Gastroesophageal sphincter (tissue), 4 donors: ENCODE data around the gene UPK1B. TPM values are rescaled to one million over a fixed set of nuclear protein-coding genes. Genes with fewer than 3 reads are reported as not detected.

ENCODE experiments used
- ATAC-seq: fragments of 150-250 bp; one replicate; pipeline ENCODE4 v1.9.1; 2016; ENCODE audit warnings: mild to moderate bottlenecking, moderate library complexity
- H3K27ac ChIP-seq, 4 donors: fragments of 200-600 bp; sonication (generic) in 3 of 4; 1 replicate in 3 of 4; 2 replicates in 1 of 4; pipeline ENCODE4 v1.5.1; 2016 to 2019
- H3K27me3 ChIP-seq: fragments of 200-600 bp; sonication (generic); one replicate; pipeline ENCODE4 v1.5.1; 2019
- H3K36me3 ChIP-seq, 2 donors: fragments of 200-600 bp; sonication (generic); one replicate each; pipeline ENCODE4 v1.5.1; 2019; ENCODE audit warnings: control low read depth in 1 of 2
- H3K4me1 ChIP-seq, 3 donors: fragments of 200-600 bp; sonication (generic); 1 replicate in 2 of 3; 2 replicates in 1 of 3; pipeline ENCODE4 v1.5.1; 2016 to 2019; ENCODE audit warnings: control low read depth in 2 of 3
- H3K4me3 ChIP-seq, 2 donors: fragments of 200-600 bp; sonication (generic); one replicate each; pipeline ENCODE4 v1.5.1; 2019; ENCODE audit warnings: mild to moderate bottlenecking in 1 of 2, moderate library complexity in 1 of 2
- H3K9me3 ChIP-seq, 3 donors: fragments of 200-600 bp; sonication (generic); one replicate each; pipeline ENCODE4 v1.5.1; 2017 to 2019; ENCODE audit warnings: control low read depth in 2 of 3
- EP300 ChIP-seq: sonication (generic); formaldehyde crosslinking; IDR thresholded peaks from one replicate; pipeline ENCODE4 v1.6.1; 2017; ENCODE audit warnings: antibody characterized with exemption, mild to moderate bottlenecking
- POLR2A ChIP-seq, 2 donors: fragments of 450-650 bp; IDR thresholded peaks; one replicate each; pipeline ENCODE4 v1.6.1; 2017; ENCODE audit warnings: antibody characterized with exemption in 2 of 2, mild to moderate bottlenecking in 2 of 2, moderate library complexity in 1 of 2
- POLR2AphosphoS5 ChIP-seq: sonication (generic); formaldehyde crosslinking; IDR thresholded peaks from one replicate; pipeline ENCODE4 v1.6.1; 2017; ENCODE audit warnings: antibody characterized with exemption
- WGBS, 2 donors: methylation state at CpG; one replicate each; pipeline ENCODE4 v1.1.5; 2018; ENCODE audit warnings: low coverage in 1 of 2; 5-methylcytosine and 5-hydroxymethylcytosine counted together
- total RNA-seq, 4 donors: library from RNA; depleted of rRNA; stranded (reverse); fragments of >200 nt; gene quantifications; one replicate each; pipeline ENCODE4 v1.1.0, GENCODE V29; 2016
- TF ChIP-seq, protein P1 (sequence below), 4 experiments: fragments of 200-600 bp in 2 of 4; fragments of 450-650 bp in 2 of 4; sonication (generic) in 1 of 4; IDR thresholded peaks; one replicate each; pipeline ENCODE4 v1.5.1; 2017 to 2019; ENCODE audit warnings: antibody characterized with exemption in 4 of 4, mild to moderate bottlenecking in 2 of 4, moderate library complexity in 2 of 4

UPK1B gene
- total RNA-seq, 4 donors from 2014 or later = 0.15 TPM; not detected in 3

DNA sequence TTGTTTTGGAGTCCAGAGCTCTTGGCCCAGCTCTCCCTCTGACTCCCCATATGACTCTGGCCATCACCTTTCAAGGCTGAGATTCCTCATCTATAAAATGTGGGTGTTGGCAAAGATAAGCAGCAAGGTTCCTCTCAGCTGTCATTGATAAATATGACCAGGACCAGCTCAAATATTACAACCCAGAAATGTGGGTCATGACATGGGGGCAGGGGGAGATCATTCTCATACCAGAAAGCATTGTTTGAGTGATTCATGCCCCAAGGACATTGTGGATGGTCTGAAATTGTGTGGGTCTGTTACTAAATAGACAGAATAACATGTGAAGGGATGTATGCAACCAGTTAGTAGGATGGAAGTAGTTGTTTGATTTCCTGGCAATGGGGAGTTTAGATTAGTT, 13.9 kb downstream of the UPK1B start:
- H3K36me3 ChIP-seq = no peaks in the 10 kb centered on the region
- no peaks in the 10 kb centered on the region for H3K27me3 ChIP-seq
- ATAC-seq = no peak
- H3K27ac ChIP-seq = no peak overlapping the region
- TF ChIP-seq EP300 = no peak
- no peak for TF ChIP-seq POLR2AphosphoS5
- TF ChIP-seq, protein P1, sequence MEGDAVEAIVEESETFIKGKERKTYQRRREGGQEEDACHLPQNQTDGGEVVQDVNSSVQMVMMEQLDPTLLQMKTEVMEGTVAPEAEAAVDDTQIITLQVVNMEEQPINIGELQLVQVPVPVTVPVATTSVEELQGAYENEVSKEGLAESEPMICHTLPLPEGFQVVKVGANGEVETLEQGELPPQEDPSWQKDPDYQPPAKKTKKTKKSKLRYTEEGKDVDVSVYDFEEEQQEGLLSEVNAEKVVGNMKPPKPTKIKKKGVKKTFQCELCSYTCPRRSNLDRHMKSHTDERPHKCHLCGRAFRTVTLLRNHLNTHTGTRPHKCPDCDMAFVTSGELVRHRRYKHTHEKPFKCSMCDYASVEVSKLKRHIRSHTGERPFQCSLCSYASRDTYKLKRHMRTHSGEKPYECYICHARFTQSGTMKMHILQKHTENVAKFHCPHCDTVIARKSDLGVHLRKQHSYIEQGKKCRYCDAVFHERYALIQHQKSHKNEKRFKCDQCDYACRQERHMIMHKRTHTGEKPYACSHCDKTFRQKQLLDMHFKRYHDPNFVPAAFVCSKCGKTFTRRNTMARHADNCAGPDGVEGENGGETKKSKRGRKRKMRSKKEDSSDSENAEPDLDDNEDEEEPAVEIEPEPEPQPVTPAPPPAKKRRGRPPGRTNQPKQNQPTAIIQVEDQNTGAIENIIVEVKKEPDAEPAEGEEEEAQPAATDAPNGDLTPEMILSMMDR (IDR thresholded peaks at IDR 0.05) = no peak
- TF ChIP-seq POLR2A (IDR thresholded peaks at IDR 0.05) = no peak
- H3K9me3 ChIP-seq = no peaks in the 10 kb centered on the region
- H3K4me3 ChIP-seq = no peak overlapping the region
- no peaks in the 10 kb centered on the region for H3K4me1 ChIP-seq

DNA sequence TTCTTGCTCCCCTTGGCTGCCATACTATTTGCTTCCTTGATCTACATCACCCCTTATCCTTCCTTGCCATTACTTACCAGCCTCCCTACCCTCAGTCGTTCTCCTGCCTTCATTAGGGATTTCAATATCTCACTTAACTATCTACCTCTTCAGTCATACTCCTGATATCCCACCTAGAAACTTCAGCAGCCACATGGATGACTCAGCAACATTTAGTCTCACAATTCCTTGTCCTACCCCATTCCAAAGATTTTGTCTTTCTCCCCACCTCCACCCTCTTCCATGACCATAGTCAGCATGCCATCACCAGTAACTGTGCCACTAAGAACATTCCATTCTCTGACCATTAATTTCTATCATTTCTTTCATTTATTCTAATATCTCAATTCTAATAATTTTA, 18.4 kb downstream of the UPK1B start:
- H3K4me1 ChIP-seq = no peaks in the 10 kb centered on the region
- WGBS, 2 donors = 69 to 71% methylated on average over 1 of the region's 1 CpG
- no peak overlapping the region for H3K4me3 ChIP-seq
- H3K36me3 ChIP-seq = no peaks in the 10 kb centered on the region
- H3K9me3 ChIP-seq = no peaks in the 10 kb centered on the region
- H3K27me3 ChIP-seq = no peaks in the 10 kb centered on the region
- H3K27ac ChIP-seq = no peak overlapping the region
- no peak for ATAC-seq
- no peak for TF ChIP-seq POLR2AphosphoS5
- no peak for TF ChIP-seq EP300

DNA sequence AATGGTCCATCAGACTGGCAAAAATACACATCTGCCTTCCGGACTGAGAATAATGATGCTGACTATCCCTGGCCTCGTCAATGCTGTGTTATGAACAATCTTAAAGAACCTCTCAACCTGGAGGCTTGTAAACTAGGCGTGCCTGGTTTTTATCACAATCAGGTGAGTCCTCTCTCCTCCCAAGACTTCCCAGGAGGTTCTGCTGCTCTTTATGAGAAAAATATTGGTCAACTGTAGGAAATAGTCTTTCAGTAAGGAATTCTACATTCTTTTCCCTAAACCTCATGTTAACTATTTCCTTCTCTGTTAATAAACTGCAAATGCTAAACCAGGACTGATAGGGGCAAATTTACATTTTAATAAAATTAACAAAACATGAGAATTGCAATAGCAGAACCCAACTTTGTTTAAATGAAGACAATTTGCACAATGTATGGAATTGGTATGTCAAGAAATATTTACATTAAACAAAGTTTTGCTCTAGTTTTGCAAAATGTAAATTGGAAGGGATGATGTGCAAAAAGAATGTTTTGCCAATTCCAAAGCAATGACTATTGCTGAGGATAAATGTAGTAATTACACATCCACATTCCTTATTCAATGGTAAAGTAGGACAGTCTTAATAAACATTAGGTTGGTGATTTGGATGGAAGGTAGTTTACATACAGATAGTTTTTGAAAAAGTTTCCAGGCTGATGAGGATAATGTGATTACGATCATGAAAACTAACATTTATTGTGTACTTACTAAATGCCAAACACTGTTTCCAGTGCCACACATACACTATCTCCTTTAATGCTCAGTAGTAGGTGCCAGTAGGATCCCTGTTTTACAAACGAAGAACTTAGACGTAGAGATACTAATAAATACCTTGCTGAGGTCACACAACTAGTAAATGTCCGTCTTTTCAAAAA, 21.1 kb downstream of the UPK1B start:
- no peak for TF ChIP-seq POLR2A (IDR thresholded peaks at IDR 0.05)
- TF ChIP-seq EP300 = no peak
- TF ChIP-seq POLR2AphosphoS5 = no peak
- TF ChIP-seq, protein P1 (IDR thresholded peaks at IDR 0.05) = no peak
- Histone ChIP-seq H3K27me3 (no peaks in the 10 kb centered on the region), H3K4me1 (no peaks in the 10 kb centered on the region), H3K27ac (no peak overlapping the region), H3K36me3 (no peaks in the 10 kb centered on the region), H3K9me3 (no peaks in the 10 kb centered on the region), H3K4me3 (no peak overlapping the region)
- no peak for ATAC-seq
- WGBS, 2 donors = 66 to 69% methylated on average over 6 to 7 of the region's 7 CpGs

DNA sequence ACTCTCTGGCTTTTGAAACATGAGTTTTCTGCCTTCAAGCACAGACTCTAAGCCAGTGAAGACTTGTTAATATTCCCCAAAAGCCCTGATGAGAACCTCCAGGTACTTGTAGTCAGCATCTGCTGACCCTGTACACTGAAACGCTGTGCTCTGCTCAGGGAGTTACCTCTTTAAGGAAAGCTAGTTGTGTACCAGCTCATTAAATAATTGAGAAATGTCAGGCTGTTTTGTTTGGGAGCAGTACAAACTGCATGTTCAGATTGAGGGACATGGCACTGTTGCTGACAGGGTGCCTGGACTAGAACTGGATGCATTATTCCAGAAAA, 21.7 kb downstream of the UPK1B start:
- no peak overlapping the region for H3K27ac ChIP-seq
- TF ChIP-seq, protein P1 (IDR thresholded peaks at IDR 0.05) = no peak
- no peak for TF ChIP-seq POLR2A (IDR thresholded peaks at IDR 0.05)
- TF ChIP-seq POLR2AphosphoS5 = no peak
- no peak for TF ChIP-seq EP300
- no peaks in the 10 kb centered on the region for H3K27me3 ChIP-seq
- no peak for ATAC-seq
- WGBS, 2 donors = 57 to 83% methylated on average over 1 of the region's 1 CpG
- H3K9me3 ChIP-seq = no peaks in the 10 kb centered on the region
- H3K4me3 ChIP-seq = no peak overlapping the region
- H3K36me3 ChIP-seq = no peaks in the 10 kb centered on the region
- H3K4me1 ChIP-seq = no peaks in the 10 kb centered on the region

GRCh38 chr3:119195911-119196310, 22.5 kb downstream of the UPK1B start:
- no peak overlapping the region for H3K27ac ChIP-seq
- TF ChIP-seq POLR2AphosphoS5 = no peak
- TF ChIP-seq POLR2A (IDR thresholded peaks at IDR 0.05) = no peak
- no peak for TF ChIP-seq EP300
- TF ChIP-seq, protein P1 (IDR thresholded peaks at IDR 0.05) = no peak
- no peaks in the 10 kb centered on the region for H3K36me3 ChIP-seq
- ATAC-seq = no peak
- H3K27me3 ChIP-seq = no peaks in the 10 kb centered on the region
- no peaks in the 10 kb centered on the region for H3K4me1 ChIP-seq
- H3K4me3 ChIP-seq = no peak overlapping the region
- 73 to 75% methylated on average over 1 of the region's 1 CpG for WGBS, 2 donors
- H3K9me3 ChIP-seq = no peaks in the 10 kb centered on the region
